ENCODE results near the gene EXOG.

GRCh38 chr3:38516669-38517068, 20.5 kb downstream of the EXOG start:
- TF ChIP-seq, protein P1, sequence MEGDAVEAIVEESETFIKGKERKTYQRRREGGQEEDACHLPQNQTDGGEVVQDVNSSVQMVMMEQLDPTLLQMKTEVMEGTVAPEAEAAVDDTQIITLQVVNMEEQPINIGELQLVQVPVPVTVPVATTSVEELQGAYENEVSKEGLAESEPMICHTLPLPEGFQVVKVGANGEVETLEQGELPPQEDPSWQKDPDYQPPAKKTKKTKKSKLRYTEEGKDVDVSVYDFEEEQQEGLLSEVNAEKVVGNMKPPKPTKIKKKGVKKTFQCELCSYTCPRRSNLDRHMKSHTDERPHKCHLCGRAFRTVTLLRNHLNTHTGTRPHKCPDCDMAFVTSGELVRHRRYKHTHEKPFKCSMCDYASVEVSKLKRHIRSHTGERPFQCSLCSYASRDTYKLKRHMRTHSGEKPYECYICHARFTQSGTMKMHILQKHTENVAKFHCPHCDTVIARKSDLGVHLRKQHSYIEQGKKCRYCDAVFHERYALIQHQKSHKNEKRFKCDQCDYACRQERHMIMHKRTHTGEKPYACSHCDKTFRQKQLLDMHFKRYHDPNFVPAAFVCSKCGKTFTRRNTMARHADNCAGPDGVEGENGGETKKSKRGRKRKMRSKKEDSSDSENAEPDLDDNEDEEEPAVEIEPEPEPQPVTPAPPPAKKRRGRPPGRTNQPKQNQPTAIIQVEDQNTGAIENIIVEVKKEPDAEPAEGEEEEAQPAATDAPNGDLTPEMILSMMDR (IDR thresholded peaks at IDR 0.05; ENCODE audit: poor library complexity, severe bottlenecking): no peak
- TF ChIP-seq EZH2 (IDR thresholded peaks at IDR 0.05; ENCODE audit: borderline replicate concordance, insufficient read depth, low read length, poor library complexity, severe bottlenecking) (no peak), POLR2AphosphoS5 (IDR thresholded peaks at IDR 0.05) (no peak), REST (IDR thresholded peaks at IDR 0.05; ENCODE audit: borderline replicate concordance) (no peak), MXI1 (conservative IDR thresholded peaks at IDR 0.05; ENCODE audit: poor library complexity, severe bottlenecking) (no peak), EP300 (conservative IDR thresholded peaks at IDR 0.05; ENCODE audit: poor library complexity, severe bottlenecking) (no peak), RAD21 (conservative IDR thresholded peaks at IDR 0.05) (no peak), TAF1 (IDR thresholded peaks at IDR 0.05; ENCODE audit: low read depth) (no peak), SMC3 (conservative IDR thresholded peaks at IDR 0.05; ENCODE audit: poor library complexity) (no peak)
